Measurements from ENCODE around the gene GPR15LG.
"Not testable (repeated sequence)": the region's sequence is repeated elsewhere in the genome, so short reads cannot be mapped to it uniquely, and the experiment has no call there.

The GPR15LG gene

GRCh38 chr10:84173501-84173929 lies at the start of gene GPR15LG:
Gene GPR15LG, plus strand, starts transcription at chr10:84173801. Its CDS starts 51 bp downstream, at chr10:84173852.
- Mint-ChIP-seq H3K36me3 (no peaks in the 10 kb centered on the region), H3K4me3 (no peak within 1 kb of the TSS), H3K9me3 (ENCODE audit: low read depth) (no peaks in the 10 kb centered on the region), H3K4me1 (ENCODE audit: low read depth) (peaks cover 5% of the 10 kb centered on the region), H3K27ac (no peak within 1 kb of the TSS), H3K27me3 (no peaks in the 10 kb centered on the region)

GRCh38 chr10:84125910-84126784 lies 47.5 kb upstream of the GPR15LG start:
- H3K9me3 Mint-ChIP-seq (ENCODE audit: low read depth); H3K27ac Mint-ChIP-seq; H3K4me1 Mint-ChIP-seq (ENCODE audit: low read depth); H3K4me3 Mint-ChIP-seq: not testable (repeated sequence)
- Mint-ChIP-seq H3K36me3 (peaks cover 14% of the 10 kb centered on the region), H3K27me3 (peaks cover 23% of the 10 kb centered on the region)

- Mint-ChIP-seq H3K9me3 (ENCODE audit: low read depth) (peaks cover 9% of the 10 kb centered on the region), H3K27ac (no peak overlapping the region)
Measured at GRCh38 chr10:84126785-84127167, 46.8 kb upstream of the GPR15LG start.

DNA sequence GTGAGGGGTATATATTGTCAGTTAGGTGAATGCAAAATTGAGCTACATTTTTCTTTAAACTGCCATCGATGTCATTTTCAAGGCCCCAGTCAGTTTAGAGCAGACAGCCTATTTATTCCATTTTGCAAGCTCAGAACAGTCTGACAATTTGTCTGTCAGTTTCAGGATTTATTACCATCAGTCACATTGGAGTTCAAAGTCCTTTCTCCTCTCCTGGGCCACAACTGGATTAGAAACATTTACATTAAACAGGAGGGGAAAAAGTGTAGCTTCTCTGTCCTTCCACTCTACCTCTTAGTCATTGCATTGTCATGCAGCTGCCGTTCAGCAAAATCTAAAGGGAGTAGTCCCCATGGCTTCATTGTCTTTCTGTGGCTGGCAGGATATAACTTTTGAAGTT lies 37.8 kb upstream of the GPR15LG start:
- no peaks in the 10 kb centered on the region for H3K9me3 Mint-ChIP-seq (ENCODE audit: low read depth)
- H3K27ac Mint-ChIP-seq, result no peak overlapping the region
- peaks cover 24% of the 10 kb centered on the region for H3K4me1 Mint-ChIP-seq (ENCODE audit: low read depth)
- peaks cover 3% of the 10 kb centered on the region for H3K36me3 Mint-ChIP-seq
- peaks cover 4% of the 10 kb centered on the region for H3K27me3 Mint-ChIP-seq
- H3K4me3 Mint-ChIP-seq, result no peak overlapping the region

More at GRCh38 chr10:84126785-84127167, 46.8 kb upstream of the GPR15LG start:
- H3K27me3 Mint-ChIP-seq, result peaks cover 23% of the 10 kb centered on the region
- no peak overlapping the region for H3K4me3 Mint-ChIP-seq
- no peaks in the 10 kb centered on the region for H3K4me1 Mint-ChIP-seq (ENCODE audit: low read depth)
- peaks cover 14% of the 10 kb centered on the region for H3K36me3 Mint-ChIP-seq

DNA sequence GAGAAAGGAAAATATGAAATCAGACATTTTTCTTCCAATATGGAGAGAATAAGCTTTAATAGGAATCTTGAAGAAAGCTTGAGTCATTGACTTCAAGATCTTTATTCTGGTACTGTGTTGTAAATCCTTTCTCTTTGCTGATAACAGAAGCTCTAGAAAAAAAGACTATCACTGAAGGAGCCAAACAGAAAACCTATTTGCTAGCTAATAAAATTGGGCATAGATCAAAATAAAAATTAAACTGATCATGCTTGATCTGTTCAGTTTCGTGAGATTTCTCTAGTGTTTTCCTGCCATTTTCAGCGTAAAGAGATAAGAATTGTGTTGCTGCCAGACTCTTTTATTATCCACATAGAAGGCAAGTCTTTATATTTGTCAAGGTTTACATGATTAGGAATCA lies 35.8 kb upstream of the GPR15LG start:
- Mint-ChIP-seq H3K27ac (peak overlapping the region; percentile 99), H3K4me3 (peak overlapping the region; percentile 95), H3K4me1 (ENCODE audit: low read depth) (peaks cover 39% of the 10 kb centered on the region), H3K36me3 (peaks cover 3% of the 10 kb centered on the region), H3K9me3 (ENCODE audit: low read depth) (no peaks in the 10 kb centered on the region), H3K27me3 (no peaks in the 10 kb centered on the region)

GRCh38 chr10:84138478-84139125 lies 35.0 kb upstream of the GPR15LG start:
- Mint-ChIP-seq H3K27me3 (no peaks in the 10 kb centered on the region), H3K36me3 (peaks cover 4% of the 10 kb centered on the region), H3K4me3 (peak overlapping the region; percentile 95)

GRCh38 chr10:84139126-84140035 lies 34.2 kb upstream of the GPR15LG start, which contains the start of gene GHITM:
Gene GHITM, plus strand, starts transcription at chr10:84139509. Its CDS starts 1,992 bp downstream, at chr10:84141501.
- H3K9me3 Mint-ChIP-seq (ENCODE audit: low read depth), result no peaks in the 10 kb centered on the region
- peaks cover 45% of the 10 kb centered on the region for H3K4me1 Mint-ChIP-seq (ENCODE audit: low read depth)
- peak within 1 kb of the TSS; percentile 99 for H3K27ac Mint-ChIP-seq
- H3K36me3 Mint-ChIP-seq, result peaks cover 7% of the 10 kb centered on the region
- peak within 1 kb of the TSS; percentile 95 for H3K4me3 Mint-ChIP-seq
- H3K27me3 Mint-ChIP-seq, result no peaks in the 10 kb centered on the region

More at GRCh38 chr10:84138478-84139125, 35.0 kb upstream of the GPR15LG start:
- Mint-ChIP-seq H3K9me3 (ENCODE audit: low read depth) (no peaks in the 10 kb centered on the region), H3K4me1 (ENCODE audit: low read depth) (peaks cover 42% of the 10 kb centered on the region), H3K27ac (peak overlapping the region; percentile 99)

GRCh38 chr10:84140036-84140379 lies 33.6 kb upstream of the GPR15LG start:
- H3K4me1 Mint-ChIP-seq (ENCODE audit: low read depth), result peaks cover 45% of the 10 kb centered on the region
- H3K27ac Mint-ChIP-seq, result peak overlapping the region; percentile 99
- H3K27me3 Mint-ChIP-seq, result no peaks in the 10 kb centered on the region
- no peaks in the 10 kb centered on the region for H3K9me3 Mint-ChIP-seq (ENCODE audit: low read depth)
- H3K4me3 Mint-ChIP-seq, result peak overlapping the region; percentile 95
- H3K36me3 Mint-ChIP-seq, result peaks cover 7% of the 10 kb centered on the region

GRCh38 chr10:84147347-84147746 lies 26.3 kb upstream of the GPR15LG start:
- Mint-ChIP-seq H3K36me3 (peaks cover 3% of the 10 kb centered on the region), H3K9me3 (ENCODE audit: low read depth) (no peaks in the 10 kb centered on the region), H3K4me3 (no peak overlapping the region), H3K27me3 (no peaks in the 10 kb centered on the region), H3K4me1 (ENCODE audit: low read depth) (peaks cover 20% of the 10 kb centered on the region), H3K27ac (no peak overlapping the region)

DNA sequence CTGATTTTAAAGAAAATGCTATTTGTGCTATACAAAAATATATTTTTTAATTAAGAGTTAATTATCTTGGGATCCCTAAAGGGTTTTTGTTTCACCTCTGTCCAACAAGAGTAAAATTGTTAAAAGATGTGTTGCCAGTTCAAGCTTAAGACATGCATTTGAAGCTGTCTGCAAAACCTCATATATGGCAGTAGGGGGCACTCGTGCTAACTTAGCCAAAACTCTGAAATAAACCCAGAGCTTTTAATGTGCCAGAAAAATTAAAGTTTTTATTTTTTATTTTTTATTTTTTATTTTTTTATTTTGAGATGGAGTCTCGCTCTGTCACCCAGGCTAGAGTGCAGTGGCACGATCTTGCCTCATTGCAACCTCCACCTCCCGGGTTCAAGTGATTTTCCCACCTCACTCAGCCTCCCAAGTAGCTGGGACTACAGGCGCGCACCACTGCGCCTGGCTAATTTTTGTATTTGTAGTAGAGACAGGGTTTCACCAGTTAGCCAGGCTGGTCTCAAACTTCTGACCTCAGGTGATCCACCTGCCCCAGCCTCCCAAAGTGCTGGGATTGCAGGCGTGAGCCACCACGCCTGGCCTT lies 25.5 kb upstream of the GPR15LG start:
- not testable (repeated sequence) for H3K27ac Mint-ChIP-seq; H3K27me3 Mint-ChIP-seq; H3K36me3 Mint-ChIP-seq; H3K4me3 Mint-ChIP-seq; H3K9me3 Mint-ChIP-seq (ENCODE audit: low read depth)
- H3K4me1 Mint-ChIP-seq (ENCODE audit: low read depth), result peaks cover 18% of the 10 kb centered on the region

GRCh38 chr10:84149854-84150253 lies 23.7 kb upstream of the GPR15LG start:
- Mint-ChIP-seq H3K36me3 (no peaks in the 10 kb centered on the region), H3K9me3 (ENCODE audit: low read depth) (no peaks in the 10 kb centered on the region), H3K4me1 (ENCODE audit: low read depth) (peaks cover 21% of the 10 kb centered on the region), H3K27ac (peak overlapping the region; percentile 46), H3K27me3 (no peaks in the 10 kb centered on the region), H3K4me3 (no peak overlapping the region)

DNA sequence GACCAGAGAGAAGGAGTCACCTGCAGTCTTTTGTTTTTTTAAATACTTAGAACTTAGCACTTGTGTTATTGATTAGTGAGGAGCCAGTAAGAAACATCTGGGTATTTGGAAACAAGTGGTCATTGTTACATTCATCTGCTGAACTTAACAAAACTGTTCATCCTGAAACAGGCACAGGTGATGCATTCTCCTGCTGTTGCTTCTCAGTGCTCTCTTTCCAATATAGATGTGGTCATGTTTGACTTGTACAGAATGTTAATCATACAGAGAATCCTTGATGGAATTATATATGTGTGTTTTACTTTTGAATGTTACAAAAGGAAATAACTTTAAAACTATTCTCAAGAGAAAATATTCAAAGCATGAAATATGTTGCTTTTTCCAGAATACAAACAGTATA lies 20.8 kb upstream of the GPR15LG start:
- H3K9me3 Mint-ChIP-seq (ENCODE audit: low read depth), result no peaks in the 10 kb centered on the region
- H3K27me3 Mint-ChIP-seq, result no peaks in the 10 kb centered on the region
- H3K27ac Mint-ChIP-seq, result peak overlapping the region; percentile 83
- H3K4me3 Mint-ChIP-seq, result no peak overlapping the region
- peaks cover 2% of the 10 kb centered on the region for H3K36me3 Mint-ChIP-seq
- H3K4me1 Mint-ChIP-seq (ENCODE audit: low read depth), result peaks cover 32% of the 10 kb centered on the region

DNA sequence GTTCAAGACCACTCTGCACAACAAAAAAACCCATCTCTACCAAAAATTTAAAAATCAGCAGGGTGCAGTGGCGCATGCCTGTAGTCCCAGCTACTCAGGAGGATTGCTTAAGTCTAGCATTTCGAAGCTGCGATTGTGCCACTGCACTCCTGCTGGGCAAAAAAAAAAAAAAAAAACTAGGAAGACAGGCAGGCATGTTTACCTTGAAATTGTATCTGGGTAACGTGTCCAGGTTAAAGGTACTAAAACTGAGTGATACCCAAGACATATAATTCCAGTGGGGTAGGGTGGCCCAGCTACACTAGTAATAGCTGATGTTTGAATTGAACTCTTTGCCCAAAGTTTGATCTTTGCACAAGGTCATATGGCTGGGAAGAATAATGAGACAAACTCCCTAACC lies 18.1 kb upstream of the GPR15LG start:
- Mint-ChIP-seq H3K27me3 (no peaks in the 10 kb centered on the region), H3K4me3 (no peak overlapping the region), H3K27ac (peak overlapping the region; percentile 83), H3K36me3 (peaks cover 2% of the 10 kb centered on the region), H3K9me3 (ENCODE audit: low read depth) (no peaks in the 10 kb centered on the region), H3K4me1 (ENCODE audit: low read depth) (peaks cover 39% of the 10 kb centered on the region)

DNA sequence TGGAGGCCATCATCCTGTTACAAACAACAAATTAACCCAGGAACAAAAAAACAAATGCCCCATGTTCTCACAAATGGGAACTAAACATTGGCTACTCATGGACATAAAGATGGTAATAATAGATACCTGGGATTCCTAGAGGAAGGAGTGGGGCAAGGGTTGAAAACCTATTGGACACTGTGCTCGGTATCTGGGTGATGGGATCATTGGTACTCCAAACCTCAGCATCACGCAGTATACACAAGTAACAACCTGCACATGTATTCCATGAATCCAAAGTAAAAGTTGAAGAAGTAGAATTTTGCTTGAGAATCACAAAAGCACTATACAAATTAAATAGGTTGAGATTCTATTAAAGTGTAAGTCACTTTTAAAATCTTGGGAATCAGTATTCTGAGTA lies 17.6 kb upstream of the GPR15LG start:
- no peaks in the 10 kb centered on the region for H3K27me3 Mint-ChIP-seq
- peaks cover 34% of the 10 kb centered on the region for H3K4me1 Mint-ChIP-seq (ENCODE audit: low read depth)
- H3K4me3 Mint-ChIP-seq, result no peak overlapping the region
- peak overlapping the region; percentile 83 for H3K27ac Mint-ChIP-seq
- peaks cover 2% of the 10 kb centered on the region for H3K36me3 Mint-ChIP-seq
- H3K9me3 Mint-ChIP-seq (ENCODE audit: low read depth), result no peaks in the 10 kb centered on the region

All from activated naive CD8-positive, alpha-beta T cell (primary cell).